MM.1S (cell line): Measurements from ENCODE around the gene ANKRD31.

Experiments
- CTCF ChIP-seq: fragments of 300-600 bp; sonication (generic); IDR thresholded peaks from 2 replicates; pipeline ENCODE4 v1.5.1; 2016; ENCODE audit warnings: antibody characterized with exemption, low read length, mixed read lengths
- EZH2 ChIP-seq: fragments of 300-600 bp; sonication (generic); optimal IDR thresholded peaks from 2 replicates; pipeline ENCODE3; 2017; ENCODE audit warnings: low read depth, mild to moderate bottlenecking, antibody characterized with exemption, low read length, mixed read lengths

- no peak for TF ChIP-seq CTCF
- no peak for TF ChIP-seq EZH2
Measured at GRCh38 chr5:75048457-75048953, 188.2 kb downstream of the ANKRD31 start.
